WTC11 (cell line): Measurements from ENCODE around the gene SIPA1L3. TPM values are rescaled to one million over a fixed set of nuclear protein-coding genes. Genes with fewer than 3 reads are reported as not detected.

Experiments used
- ATAC-seq: fragments of 200-7000 bp; cut with Tn5 transposase; 2 replicates; pipeline ENCODE4 v1.10.0; 2021; ENCODE audit warnings: mild to moderate bottlenecking, moderate library complexity
- CTCF ChIA-PET: fragments of 300-600 bp; sonication (Branson Sonifier 250); formaldehyde crosslinking; loops from one replicate; lab custom pipeline; 2021; ENCODE audit warnings: antibody characterized with exemption; lab: Charles Lee
- POLR2A ChIA-PET: fragments of 350-600 bp; sonication (Branson Sonifier 250); formaldehyde crosslinking; loops from one replicate; lab custom pipeline; 2021; ENCODE audit warnings: antibody characterized with exemption; lab: Charles Lee
- DNase-seq: peaks from one replicate; pipeline ENCODE4 v3.0.0; 2021; ENCODE audit warnings: low spot score
- H3K27ac Mint-ChIP-seq: 2 replicates; pipeline ENCODE4 v1.8.0; 2021; ENCODE audit warnings: mixed read lengths
- H3K27me3 Mint-ChIP-seq: 2 replicates; pipeline ENCODE4 v1.8.0; 2021; ENCODE audit warnings: low read depth, mild to moderate bottlenecking, moderate library complexity, mixed read lengths
- H3K36me3 Mint-ChIP-seq: 2 replicates; pipeline ENCODE4 v1.8.0; 2021; ENCODE audit warnings: mixed read lengths
- H3K4me1 Mint-ChIP-seq: 2 replicates; pipeline ENCODE4 v1.8.0; 2022; ENCODE audit warnings: mixed read lengths
- H3K4me3 Mint-ChIP-seq: 2 replicates; pipeline ENCODE4 v1.8.0; 2021; ENCODE audit warnings: mild to moderate bottlenecking, moderate library complexity, mixed read lengths
- H3K9me3 Mint-ChIP-seq: 2 replicates; pipeline ENCODE4 v1.8.0; 2021; ENCODE audit warnings: mixed read lengths
- AFF4 ChIP-seq: sonication (generic); formaldehyde crosslinking; IDR thresholded peaks from 2 replicates; pipeline ENCODE4 v1.8.1; 2023; ENCODE audit warnings: mild to moderate bottlenecking, missing genetic modification reagents, borderline replicate concordance
- CTCF ChIP-seq: fragments of 200-600 bp; IDR thresholded peaks from 2 replicates; pipeline ENCODE4 v1.8.0; 2022; ENCODE audit warnings: antibody characterized with exemption
- ERG ChIP-seq: fragments of 250-450 bp; sonication (Bioruptor Pico); IDR thresholded peaks from 2 replicates; pipeline ENCODE4 v1.8.0; 2021; ENCODE audit warnings: mild to moderate bottlenecking
- FOXJ3 ChIP-seq: sonication (generic); formaldehyde crosslinking; IDR thresholded peaks from 2 replicates; pipeline ENCODE4 v1.9.0; 2021; ENCODE audit warnings: missing genetic modification reagents, mild to moderate bottlenecking, borderline replicate concordance
- GABPB1 ChIP-seq: sonication (generic); formaldehyde crosslinking; IDR thresholded peaks from 2 replicates; pipeline ENCODE4 v1.8.1; 2023; ENCODE audit warnings: mild to moderate bottlenecking, missing genetic modification reagents
- GTF2I ChIP-seq: fragments of 250-450 bp; sonication (Bioruptor Pico); conservative IDR thresholded peaks from 2 replicates; pipeline ENCODE4 v1.4.0; 2021; ENCODE audit warnings: mild to moderate bottlenecking
- HMGA2 ChIP-seq: fragments of 250-450 bp; sonication (Bioruptor Pico); IDR thresholded peaks from 2 replicates; pipeline ENCODE4 v1.4.0; 2021; ENCODE audit warnings: mild to moderate bottlenecking, moderate library complexity
- IRF2 ChIP-seq: sonication (generic); formaldehyde crosslinking; IDR thresholded peaks from 2 replicates; pipeline ENCODE4 v1.8.0; 2022; ENCODE audit warnings: low read depth, missing genetic modification reagents, borderline replicate concordance
- MYBL2 ChIP-seq: sonication (generic); formaldehyde crosslinking; IDR thresholded peaks from 2 replicates; pipeline ENCODE4 v1.8.1; 2023; ENCODE audit warnings: mild to moderate bottlenecking, moderate library complexity, missing genetic modification reagents
- SOX15 ChIP-seq: fragments of 250-450 bp; sonication (Bioruptor Pico); IDR thresholded peaks from 2 replicates; pipeline ENCODE4 v1.9.0; 2021; ENCODE audit warnings: mild to moderate bottlenecking
- TCF7 ChIP-seq: sonication (generic); formaldehyde crosslinking; IDR thresholded peaks from 2 replicates; pipeline ENCODE4 v1.8.0; 2022; ENCODE audit warnings: mild to moderate bottlenecking, low read depth, missing genetic modification reagents, moderate library complexity
- ZNF219 ChIP-seq: sonication (generic); formaldehyde crosslinking; IDR thresholded peaks from 2 replicates; pipeline ENCODE4 v1.8.0; 2023; ENCODE audit warnings: missing genetic modification reagents, mild to moderate bottlenecking, borderline replicate concordance
- ZNF263 ChIP-seq: sonication (generic); formaldehyde crosslinking; IDR thresholded peaks from 2 replicates; pipeline ENCODE4 v1.8.1; 2022; ENCODE audit warnings: low read depth, mild to moderate bottlenecking, moderate library complexity, missing genetic modification reagents
- ZNF396 ChIP-seq: fragments of 250-450 bp; sonication (Bioruptor Pico); IDR thresholded peaks from 2 replicates; pipeline ENCODE4 v1.8.0; 2021; ENCODE audit warnings: mild to moderate bottlenecking, moderate library complexity, borderline replicate concordance
- total RNA-seq: library from RNA; stranded (reverse); gene quantifications from 3 replicates; pipeline ENCODE4 v1.2.3, GENCODE V29; 2021
- TF ChIP-seq, protein P1 (sequence below): sonication (generic); formaldehyde crosslinking; IDR thresholded peaks from 2 replicates; pipeline ENCODE4 v1.8.1; 2023; ENCODE audit warnings: mild to moderate bottlenecking, moderate library complexity, missing genetic modification reagents
- TF ChIP-seq, protein P2 (sequence below): sonication (generic); formaldehyde crosslinking; IDR thresholded peaks from 2 replicates; pipeline ENCODE4 v1.8.1; 2022; ENCODE audit warnings: mild to moderate bottlenecking, missing genetic modification reagents, moderate library complexity, borderline replicate concordance
- TF ChIP-seq, protein P3 (sequence below): fragments of 250-450 bp; sonication (Bioruptor Pico); IDR thresholded peaks from 2 replicates; pipeline ENCODE4 v1.9.0; 2021; ENCODE audit warnings: moderate library complexity, mild to moderate bottlenecking, inconsistent platforms, borderline replicate concordance

SIPA1L3 gene
- total RNA-seq, 1 experiment from 2014 or later = 41.5 TPM

DNA sequence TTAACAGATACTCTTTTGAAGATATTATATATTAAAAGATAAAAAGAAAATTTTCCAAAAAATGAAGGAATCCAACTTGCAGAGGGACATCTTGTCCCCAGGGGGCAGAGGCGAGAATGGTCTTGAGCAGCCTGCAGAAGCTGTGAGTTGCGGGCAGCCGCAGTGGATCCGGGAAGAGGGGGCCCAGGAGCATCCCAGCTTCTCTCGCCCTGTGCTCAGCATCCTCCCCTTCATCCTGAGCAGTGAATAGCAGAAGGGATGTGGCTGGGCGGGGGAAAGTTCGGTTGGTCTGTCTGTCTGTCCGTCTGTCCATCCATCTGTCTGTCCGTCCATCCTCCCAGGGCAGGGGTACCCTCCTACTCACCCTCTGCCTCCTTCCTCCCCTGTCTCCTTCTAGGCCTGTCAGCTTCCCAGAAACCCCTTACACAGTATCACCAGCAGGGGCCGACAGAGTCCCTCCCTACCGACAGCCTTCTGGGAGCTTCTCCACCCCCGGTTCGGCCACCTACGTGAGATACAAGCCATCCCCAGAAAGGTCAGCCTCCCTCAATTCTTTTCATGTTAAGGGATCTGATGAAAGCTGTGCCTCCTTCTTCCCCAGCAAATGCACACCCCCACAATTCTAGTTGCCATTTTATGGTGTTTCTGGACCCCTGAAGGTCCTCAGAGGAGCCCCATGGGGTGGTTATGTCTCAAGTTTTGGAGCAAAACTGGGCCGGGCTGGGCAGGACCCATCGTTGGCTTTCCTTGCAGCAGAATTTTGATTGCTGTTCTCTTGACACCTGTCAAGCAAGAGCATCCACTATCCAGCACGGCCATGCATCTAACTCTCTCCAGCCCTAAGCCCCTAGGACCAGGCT, 235.4 kb downstream of the SIPA1L3 start:
- ChIA-PET POLR2A (interaction anchor here (0.6 to 1.3 kb wide), 7 partner anchors 9 to 236 kb away, joined by 3 to 7 read pairs (median 3); partner anchors contain the start of gene WDR87), CTCF (interaction anchor here (0.5 to 7.0 kb wide), 72 partner anchors 9 to 299 kb away, joined by 3 to 88 read pairs (median 5); partner anchors contain the start of genes C19orf33, FAM98C, GGN and PPP1R14A)
- Mint-ChIP-seq H3K27ac (no peak overlapping the region), H3K9me3 (no peaks in the 10 kb centered on the region), H3K4me1 (no peaks in the 10 kb centered on the region), H3K4me3 (no peak overlapping the region), H3K36me3 (peaks cover 15% of the 10 kb centered on the region), H3K27me3 (no peaks in the 10 kb centered on the region)
- TF ChIP-seq ZNF263 (CRISPR knock-in tag) = no peak
- TF ChIP-seq, protein P1, sequence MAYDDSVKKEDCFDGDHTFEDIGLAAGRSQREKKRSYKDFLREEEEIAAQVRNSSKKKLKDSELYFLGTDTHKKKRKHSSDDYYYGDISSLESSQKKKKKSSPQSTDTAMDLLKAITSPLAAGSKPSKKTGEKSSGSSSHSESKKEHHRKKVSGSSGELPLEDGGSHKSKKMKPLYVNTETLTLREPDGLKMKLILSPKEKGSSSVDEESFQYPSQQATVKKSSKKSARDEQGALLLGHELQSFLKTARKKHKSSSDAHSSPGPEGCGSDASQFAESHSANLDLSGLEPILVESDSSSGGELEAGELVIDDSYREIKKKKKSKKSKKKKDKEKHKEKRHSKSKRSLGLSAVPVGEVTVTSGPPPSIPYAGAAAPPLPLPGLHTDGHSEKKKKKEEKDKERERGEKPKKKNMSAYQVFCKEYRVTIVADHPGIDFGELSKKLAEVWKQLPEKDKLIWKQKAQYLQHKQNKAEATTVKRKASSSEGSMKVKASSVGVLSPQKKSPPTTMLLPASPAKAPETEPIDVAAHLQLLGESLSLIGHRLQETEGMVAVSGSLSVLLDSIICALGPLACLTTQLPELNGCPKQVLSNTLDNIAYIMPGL (CRISPR knock-in tag) = peak; percentile 12; the same call in 1 of the 2 replicates
- TF ChIP-seq IRF2 (CRISPR knock-in tag) = no peak
- TF ChIP-seq GABPB1 (CRISPR knock-in tag) = no peak
- TF ChIP-seq, protein P2, sequence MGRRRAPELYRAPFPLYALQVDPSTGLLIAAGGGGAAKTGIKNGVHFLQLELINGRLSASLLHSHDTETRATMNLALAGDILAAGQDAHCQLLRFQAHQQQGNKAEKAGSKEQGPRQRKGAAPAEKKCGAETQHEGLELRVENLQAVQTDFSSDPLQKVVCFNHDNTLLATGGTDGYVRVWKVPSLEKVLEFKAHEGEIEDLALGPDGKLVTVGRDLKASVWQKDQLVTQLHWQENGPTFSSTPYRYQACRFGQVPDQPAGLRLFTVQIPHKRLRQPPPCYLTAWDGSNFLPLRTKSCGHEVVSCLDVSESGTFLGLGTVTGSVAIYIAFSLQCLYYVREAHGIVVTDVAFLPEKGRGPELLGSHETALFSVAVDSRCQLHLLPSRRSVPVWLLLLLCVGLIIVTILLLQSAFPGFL (CRISPR knock-in tag) = no peak
- no peak for TF ChIP-seq ERG (CRISPR knock-in tag)
- TF ChIP-seq CTCF = peak; percentile 52
- no peak for TF ChIP-seq TCF7
- no peak for TF ChIP-seq AFF4
- no peak for TF ChIP-seq ZNF219 (CRISPR knock-in tag)
- no peak for TF ChIP-seq FOXJ3 (CRISPR knock-in tag)
- TF ChIP-seq ZNF396 = no peak
- DNase-seq (peak; percentile 87), ATAC-seq (peak; percentile 95)

DNA sequence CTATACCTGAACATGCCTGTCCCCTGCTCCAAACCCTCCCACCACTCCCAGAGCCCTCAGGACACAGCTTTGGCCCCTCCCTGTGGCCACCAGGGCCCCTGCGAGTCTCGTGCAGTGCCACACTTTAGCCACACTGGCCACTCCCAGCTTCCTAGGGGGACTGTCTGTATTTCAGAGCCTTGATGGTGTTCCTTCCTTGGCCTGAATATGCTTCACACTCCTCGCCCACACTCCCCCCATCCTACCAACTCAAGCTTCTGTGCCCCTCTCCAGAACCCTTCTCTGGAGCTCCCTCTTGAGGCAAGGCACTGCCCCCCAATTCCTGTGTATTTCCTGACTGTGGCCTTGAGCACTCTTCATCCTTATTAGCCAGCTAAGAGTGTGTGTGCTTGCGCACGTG, 236.8 kb downstream of the SIPA1L3 start:
- DNase-seq = no peak
- Mint-ChIP-seq H3K9me3 (no peaks in the 10 kb centered on the region), H3K4me1 (no peaks in the 10 kb centered on the region), H3K27ac (peak overlapping the region; percentile 64), H3K36me3 (peaks cover 11% of the 10 kb centered on the region), H3K4me3 (no peak overlapping the region), H3K27me3 (no peaks in the 10 kb centered on the region)
- ChIA-PET CTCF (interaction anchor here (0.5 to 7.0 kb wide), 31 partner anchors 9 to 437 kb away, joined by 3 to 88 read pairs (median 4); partner anchors contain the start of genes PSMD8, SIPA1L3 and WDR87), POLR2A (no interaction called here)
- no peak for ATAC-seq
- TF ChIP-seq GTF2I (CRISPR knock-in tag) (no peak), SOX15 (CRISPR knock-in tag) (no peak), MYBL2 (CRISPR knock-in tag) (no peak), HMGA2 (CRISPR knock-in tag) (no peak)
- TF ChIP-seq, protein P3, sequence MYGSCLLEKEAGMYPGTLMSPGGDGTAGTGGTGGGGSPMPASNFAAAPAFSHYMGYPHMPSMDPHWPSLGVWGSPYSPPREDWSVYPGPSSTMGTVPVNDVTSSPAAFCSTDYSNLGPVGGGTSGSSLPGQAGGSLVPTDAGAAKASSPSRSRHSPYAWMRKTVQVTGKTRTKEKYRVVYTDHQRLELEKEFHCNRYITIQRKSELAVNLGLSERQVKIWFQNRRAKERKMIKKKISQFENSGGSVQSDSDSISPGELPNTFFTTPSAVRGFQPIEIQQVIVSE (CRISPR knock-in tag) = no peak
- TF ChIP-seq, protein P1 (CRISPR knock-in tag) = no peak
- TF ChIP-seq, protein P2 (CRISPR knock-in tag) = no peak
